Measurements from ENCODE around the gene DYRK1A.

DYRK1A gene

GRCh38 chr21:37365517-37366481, 774 bp upstream of the DYRK1A start:
- DNase-seq = peak in 1 of 2 experiments; percentile 33

- DNase-seq = no peak
Measured at GRCh38 chr21:37367336-37367702, 746 bp downstream of the DYRK1A start.

- no peak for DNase-seq
Measured at GRCh38 chr21:37367703-37368540, 1.3 kb downstream of the DYRK1A start.

- DNase-seq = no peak
Measured at GRCh38 chr21:37368541-37369279, 2.1 kb downstream of the DYRK1A start.

GRCh38 chr21:37369307-37369854, 2.8 kb downstream of the DYRK1A start:
- DNase-seq = no peak

- peak in 1 of 2 experiments; percentile 41 for DNase-seq
Measured at GRCh38 chr21:37370152-37371040, 3.8 kb downstream of the DYRK1A start.

- no peak for DNase-seq
Measured at GRCh38 chr21:37371041-37371397, 4.4 kb downstream of the DYRK1A start.

GRCh38 chr21:37372127-37372731, 5.7 kb downstream of the DYRK1A start:
- no peak for DNase-seq

- no peak for DNase-seq
Measured at GRCh38 chr21:37372951-37373350, 6.4 kb downstream of the DYRK1A start.

GRCh38 chr21:37373539-37373938, 7.0 kb downstream of the DYRK1A start:
- no peak for DNase-seq

GRCh38 chr21:37374027-37374426, 7.5 kb downstream of the DYRK1A start:
- no peak for DNase-seq

- DNase-seq = no peak
Measured at GRCh38 chr21:37375866-37376574, 9.4 kb downstream of the DYRK1A start.

- DNase-seq = no peak
Measured at GRCh38 chr21:37378700-37379139, 12.1 kb downstream of the DYRK1A start.

GRCh38 chr21:37380349-37381323, 14.1 kb downstream of the DYRK1A start:
- DNase-seq = no peak

GRCh38 chr21:37381883-37382585, 15.5 kb downstream of the DYRK1A start:
- no peak for DNase-seq

- DNase-seq = peak in 1 of 2 experiments; percentile 22
Measured at GRCh38 chr21:37383086-37383485, 16.5 kb downstream of the DYRK1A start.

GRCh38 chr21:37383784-37384311, 17.3 kb downstream of the DYRK1A start:
- DNase-seq = no peak

GRCh38 chr21:37384416-37384815, 17.8 kb downstream of the DYRK1A start:
- no peak for DNase-seq

Data from AML-193 (cell line).